Measurements from ENCODE around the gene ASMTL. TPM values are rescaled to one million over a fixed set of nuclear protein-coding genes. Genes with fewer than 3 reads are reported as not detected.
"Not testable (repeated sequence)": the region's sequence is repeated elsewhere in the genome, so short reads cannot be mapped to it uniquely, and the experiment has no call there.

ASMTL gene
- polyA plus RNA-seq, 1 experiment = 18.9 TPM

DNA sequence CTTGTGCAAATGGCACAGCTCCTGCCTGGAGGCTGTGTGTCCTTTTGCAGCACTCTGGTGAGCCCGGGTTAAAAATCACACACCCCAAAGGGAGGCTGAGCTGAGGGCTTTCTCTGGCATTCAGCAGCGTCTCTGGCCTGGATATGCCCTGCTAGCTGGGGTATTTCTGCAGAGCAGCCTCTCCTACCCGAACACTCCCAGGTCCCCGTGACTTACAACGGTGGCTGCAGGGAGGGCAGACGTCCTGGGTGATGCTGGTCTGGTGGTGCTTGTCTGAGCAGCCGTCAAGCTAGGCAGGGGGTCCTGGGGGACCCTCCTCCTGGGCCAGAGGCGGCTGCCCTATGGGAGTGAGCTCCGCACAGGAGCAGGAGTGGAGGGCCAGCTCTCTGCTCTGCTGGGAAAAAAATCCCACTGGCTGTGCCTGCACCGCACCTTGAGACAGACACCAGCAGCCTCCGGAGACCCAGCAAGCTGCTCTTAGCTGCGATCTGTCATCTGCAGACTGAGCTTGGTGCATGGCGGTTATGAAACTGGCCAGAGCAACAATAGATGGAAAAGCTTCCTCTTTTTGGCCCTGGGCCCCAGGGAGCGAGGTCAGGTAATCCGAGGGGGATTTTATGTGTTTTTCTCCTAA lies 41.3 kb upstream of the ASMTL start:
- Histone ChIP-seq H3K27ac (ENCODE audit: low read depth, low read length) (no peak overlapping the region), H3K4me3 (ENCODE audit: low read depth, low read length) (no peak overlapping the region), H3K27me3 (ENCODE audit: control insufficient read depth, insufficient read depth, low read length) (no peaks in the 10 kb centered on the region), H3K9me3 (ENCODE audit: control insufficient read depth, insufficient read depth, low read length) (peaks cover 22% of the 10 kb centered on the region)
- no peak for DNase-seq (ENCODE audit: low read depth, low spot score)
- CTCF ChIA-PET = no interaction called here
- TF ChIP-seq, protein P1, sequence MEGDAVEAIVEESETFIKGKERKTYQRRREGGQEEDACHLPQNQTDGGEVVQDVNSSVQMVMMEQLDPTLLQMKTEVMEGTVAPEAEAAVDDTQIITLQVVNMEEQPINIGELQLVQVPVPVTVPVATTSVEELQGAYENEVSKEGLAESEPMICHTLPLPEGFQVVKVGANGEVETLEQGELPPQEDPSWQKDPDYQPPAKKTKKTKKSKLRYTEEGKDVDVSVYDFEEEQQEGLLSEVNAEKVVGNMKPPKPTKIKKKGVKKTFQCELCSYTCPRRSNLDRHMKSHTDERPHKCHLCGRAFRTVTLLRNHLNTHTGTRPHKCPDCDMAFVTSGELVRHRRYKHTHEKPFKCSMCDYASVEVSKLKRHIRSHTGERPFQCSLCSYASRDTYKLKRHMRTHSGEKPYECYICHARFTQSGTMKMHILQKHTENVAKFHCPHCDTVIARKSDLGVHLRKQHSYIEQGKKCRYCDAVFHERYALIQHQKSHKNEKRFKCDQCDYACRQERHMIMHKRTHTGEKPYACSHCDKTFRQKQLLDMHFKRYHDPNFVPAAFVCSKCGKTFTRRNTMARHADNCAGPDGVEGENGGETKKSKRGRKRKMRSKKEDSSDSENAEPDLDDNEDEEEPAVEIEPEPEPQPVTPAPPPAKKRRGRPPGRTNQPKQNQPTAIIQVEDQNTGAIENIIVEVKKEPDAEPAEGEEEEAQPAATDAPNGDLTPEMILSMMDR (IDR thresholded peaks at IDR 0.05; ENCODE audit: low read depth, low read length) = no peak
- POLR2A ChIA-PET = no interaction called here

DNA sequence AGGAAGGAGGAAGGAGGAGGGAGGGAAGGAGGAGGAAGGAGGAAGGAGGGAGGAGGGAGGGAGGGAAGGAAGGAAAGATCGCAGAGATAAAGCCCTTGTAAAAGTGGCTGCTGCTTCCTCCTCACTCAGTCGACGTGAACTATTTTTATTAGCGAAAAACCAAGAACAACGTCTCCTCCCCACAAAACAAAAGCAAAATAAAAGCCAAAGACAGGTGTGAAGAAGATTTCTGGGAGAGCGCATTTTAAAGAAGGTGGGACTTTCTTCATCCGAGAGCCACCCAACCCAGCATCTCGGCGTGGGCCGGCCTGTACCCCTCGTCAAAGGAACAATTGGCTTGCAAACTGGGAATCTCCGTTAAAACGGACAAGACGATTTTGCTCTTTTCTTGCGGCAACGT lies 40.7 kb upstream of the ASMTL start:
- ChIA-PET CTCF (no interaction called here), POLR2A (no interaction called here)
- H3K27ac ChIP-seq (ENCODE audit: low read depth, low read length) = no peak overlapping the region
- DNase-seq (ENCODE audit: low read depth, low spot score) = no peak
- H3K4me3 ChIP-seq (ENCODE audit: low read depth, low read length) = no peak overlapping the region
- H3K9me3 ChIP-seq (ENCODE audit: control insufficient read depth, insufficient read depth, low read length) = peaks cover 23% of the 10 kb centered on the region
- TF ChIP-seq, protein P1 (IDR thresholded peaks at IDR 0.05; ENCODE audit: low read depth, low read length) = no peak
- no peaks in the 10 kb centered on the region for H3K27me3 ChIP-seq (ENCODE audit: control insufficient read depth, insufficient read depth, low read length)

DNA sequence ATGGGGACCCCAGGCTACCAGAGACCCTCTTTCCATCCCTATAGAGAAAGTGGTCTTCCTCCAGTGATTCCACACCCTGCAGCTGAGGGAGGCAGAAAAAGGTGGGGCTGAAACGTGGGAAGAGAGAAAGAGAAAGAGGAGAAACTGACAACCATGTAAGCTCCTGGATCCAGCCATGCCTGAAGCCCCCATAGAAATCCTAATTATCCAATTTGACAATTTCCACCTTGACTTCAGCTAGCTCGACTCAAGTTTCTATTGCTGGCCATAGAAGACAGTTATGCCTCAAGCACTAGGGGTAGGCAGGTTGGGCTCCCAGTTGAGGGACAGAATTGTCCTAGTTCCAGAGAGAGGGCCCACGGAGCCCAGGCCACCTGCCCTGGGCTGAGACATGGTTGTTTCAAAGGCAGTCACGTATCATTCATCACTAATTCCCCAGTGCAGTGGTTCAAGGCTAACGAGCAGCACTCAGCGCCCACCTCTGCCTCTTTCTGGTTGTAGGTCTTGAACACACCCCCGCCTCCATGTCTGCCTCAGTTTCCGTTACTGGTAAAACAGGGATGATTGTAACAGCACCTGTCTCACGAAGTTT lies 39.8 kb upstream of the ASMTL start:
- ChIA-PET CTCF (no interaction called here), POLR2A (no interaction called here)
- DNase-seq (ENCODE audit: low read depth, low spot score) = no peak
- H3K9me3 ChIP-seq (ENCODE audit: control insufficient read depth, insufficient read depth, low read length) = peaks cover 21% of the 10 kb centered on the region
- no peak overlapping the region for H3K4me3 ChIP-seq (ENCODE audit: low read depth, low read length)
- H3K27ac ChIP-seq (ENCODE audit: low read depth, low read length) = no peak overlapping the region
- no peaks in the 10 kb centered on the region for H3K27me3 ChIP-seq (ENCODE audit: control insufficient read depth, insufficient read depth, low read length)
- TF ChIP-seq, protein P1 (IDR thresholded peaks at IDR 0.05; ENCODE audit: low read depth, low read length) = no peak

DNA sequence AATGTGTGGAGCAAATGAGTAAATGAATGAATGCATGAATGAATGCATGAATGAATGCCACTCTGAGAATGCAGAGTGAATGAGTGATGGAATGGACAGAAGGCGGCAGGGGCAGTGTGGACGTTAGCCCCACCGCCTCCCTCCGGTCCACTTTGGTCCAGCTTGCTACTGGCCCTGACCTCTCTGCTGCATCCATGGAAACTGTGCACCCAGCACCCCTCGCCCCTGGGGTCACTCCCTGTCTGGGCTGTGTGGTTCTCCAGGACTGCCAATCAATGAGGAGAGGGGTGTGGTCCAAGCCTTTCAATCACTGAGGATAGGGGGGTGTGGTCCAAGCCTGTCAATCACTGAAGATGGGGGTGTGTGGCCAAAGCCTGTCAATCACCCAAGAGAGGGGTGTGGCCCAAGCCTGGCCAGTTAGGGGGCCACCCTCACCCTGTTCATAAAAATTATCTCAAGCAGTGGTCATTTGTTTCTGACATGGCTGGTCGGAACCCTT lies 39.2 kb upstream of the ASMTL start:
- TF ChIP-seq, protein P1 (IDR thresholded peaks at IDR 0.05; ENCODE audit: low read depth, low read length) = no peak
- H3K9me3 ChIP-seq (ENCODE audit: control insufficient read depth, insufficient read depth, low read length) = peaks cover 23% of the 10 kb centered on the region
- H3K27me3 ChIP-seq (ENCODE audit: control insufficient read depth, insufficient read depth, low read length) = no peaks in the 10 kb centered on the region
- no peak overlapping the region for H3K27ac ChIP-seq (ENCODE audit: low read depth, low read length)
- DNase-seq (ENCODE audit: low read depth, low spot score) = no peak
- no peak overlapping the region for H3K4me3 ChIP-seq (ENCODE audit: low read depth, low read length)
- ChIA-PET CTCF (no interaction called here), POLR2A (no interaction called here)

DNA sequence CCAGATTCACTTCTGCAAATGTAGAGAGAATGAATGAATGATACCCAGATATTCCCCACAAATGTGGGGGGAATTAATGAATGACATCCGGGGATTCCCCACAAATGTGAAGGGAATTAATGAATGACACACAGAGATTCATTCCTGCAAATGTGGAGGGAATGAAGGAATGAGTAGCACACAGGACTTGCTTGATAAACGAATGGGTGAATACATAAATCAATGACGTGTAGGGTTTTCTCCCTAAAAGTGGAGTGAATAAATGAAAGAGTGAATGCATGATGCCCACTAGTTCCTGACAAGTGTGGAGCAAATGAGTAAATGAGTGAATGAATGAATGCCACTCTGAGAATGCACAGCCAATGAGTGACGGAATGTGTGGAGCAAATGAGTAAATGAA lies 38.5 kb upstream of the ASMTL start:
- peaks cover 29% of the 10 kb centered on the region for H3K9me3 ChIP-seq (ENCODE audit: control insufficient read depth, insufficient read depth, low read length)
- DNase-seq (ENCODE audit: low read depth, low spot score); CTCF ChIA-PET; H3K4me3 ChIP-seq (ENCODE audit: low read depth, low read length); H3K27me3 ChIP-seq (ENCODE audit: control insufficient read depth, insufficient read depth, low read length); POLR2A ChIA-PET; H3K27ac ChIP-seq (ENCODE audit: low read depth, low read length): not testable (repeated sequence)

DNA sequence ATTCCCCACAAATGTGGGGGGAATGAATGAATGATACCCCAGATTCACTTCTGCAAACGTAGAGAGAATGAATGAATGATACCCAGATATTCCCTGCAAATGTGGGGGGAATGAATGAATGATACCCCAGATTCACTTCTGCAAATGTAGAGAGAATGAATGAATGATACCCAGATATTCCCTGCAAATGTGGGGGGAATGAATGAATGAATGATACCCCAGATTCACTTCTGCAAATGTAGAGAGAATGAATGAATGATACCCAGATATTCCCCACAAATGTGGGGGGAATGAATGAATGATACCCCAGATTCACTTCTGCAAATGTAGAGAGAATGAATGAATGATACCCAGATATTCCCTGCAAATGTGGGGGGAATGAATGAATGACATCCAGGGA lies 38.0 kb upstream of the ASMTL start:
- DNase-seq (ENCODE audit: low read depth, low spot score) = not testable (repeated sequence)

DNA sequence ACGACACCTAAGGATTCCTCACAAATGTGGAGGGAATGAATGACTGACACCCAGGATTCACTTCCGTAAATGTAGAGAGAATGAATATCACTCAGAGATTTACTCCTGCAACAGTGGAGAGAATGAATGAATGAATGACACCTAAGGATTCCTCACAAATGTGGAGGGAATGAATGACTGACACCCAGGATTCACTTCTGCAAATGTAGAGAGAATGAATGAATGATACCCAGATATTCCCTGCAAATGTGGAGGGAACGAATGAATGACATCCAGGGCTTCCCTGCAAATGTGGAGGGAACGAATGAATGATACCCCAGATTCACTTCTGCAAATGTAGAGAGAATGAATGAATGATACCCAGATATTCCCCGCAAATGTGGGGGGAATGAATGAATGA lies 36.6 kb upstream of the ASMTL start:
- POLR2A ChIA-PET; CTCF ChIA-PET; DNase-seq (ENCODE audit: low read depth, low spot score); H3K27ac ChIP-seq (ENCODE audit: low read depth, low read length); H3K4me3 ChIP-seq (ENCODE audit: low read depth, low read length); H3K27me3 ChIP-seq (ENCODE audit: control insufficient read depth, insufficient read depth, low read length): not testable (repeated sequence)
- H3K9me3 ChIP-seq (ENCODE audit: control insufficient read depth, insufficient read depth, low read length) = peaks cover 39% of the 10 kb centered on the region

More for the DNA sequence above, 38.0 kb upstream of the ASMTL start:
- peaks cover 31% of the 10 kb centered on the region for H3K9me3 ChIP-seq (ENCODE audit: control insufficient read depth, insufficient read depth, low read length)
- POLR2A ChIA-PET; H3K27ac ChIP-seq (ENCODE audit: low read depth, low read length); H3K27me3 ChIP-seq (ENCODE audit: control insufficient read depth, insufficient read depth, low read length); H3K4me3 ChIP-seq (ENCODE audit: low read depth, low read length); CTCF ChIA-PET: not testable (repeated sequence)
